ENCODE measurements around the gene SOX6.

DNA sequence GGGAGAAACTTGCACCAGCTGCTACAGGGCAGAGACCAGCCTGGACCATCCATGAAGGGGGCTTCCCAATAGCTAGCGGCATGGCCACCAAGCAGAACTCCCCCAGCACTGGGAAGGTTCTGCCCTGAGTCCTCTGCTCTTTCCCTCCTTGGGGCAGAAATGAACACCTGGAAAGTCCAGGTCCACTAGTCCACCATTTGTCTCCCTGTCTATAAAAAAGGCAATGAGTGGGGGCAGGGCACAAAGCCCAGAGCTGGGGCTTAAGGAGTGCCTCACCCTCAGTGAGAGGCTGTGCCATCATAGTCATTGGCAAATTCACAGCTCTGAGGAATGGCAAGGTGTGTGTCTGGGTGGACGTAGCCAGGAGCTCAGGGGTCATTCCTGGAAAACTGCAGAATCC is 420.3 kb downstream of the SOX6 start:
- TF ChIP-seq POLR2AphosphoS5 (IDR thresholded peaks at IDR 0.05) = no peak
- no peak for TF ChIP-seq POLR2A (IDR thresholded peaks at IDR 0.05)

Data from prostate gland (tissue), 1 donor.